GM19395 (cell line): ENCODE data around the gene TRAIP.
A peak's percentile ranks its signal among the peaks of the same experiment; 100 is the strongest.
"Not testable (repeated sequence)": the region's sequence is repeated elsewhere in the genome, so short reads cannot be mapped to it uniquely, and the experiment has no call there.

Experiments
- ATAC-seq: cut with Tn5 transposase; IDR thresholded peaks from one replicate; pipeline ENCODE4 v1.9.1; 2021; ENCODE audit warnings: mild to moderate bottlenecking, moderate library complexity; ENCODE audit not compliant: unreplicated experiment

Gene TRAIP

GRCh38 chr3:49793486-49794085 lies 62.8 kb downstream of the TRAIP start:
- no peak for ATAC-seq

GRCh38 chr3:49792371-49793150 lies 63.8 kb downstream of the TRAIP start:
- no peak for ATAC-seq

GRCh38 chr3:49791571-49791970 lies 64.8 kb downstream of the TRAIP start:
- no peak for ATAC-seq

GRCh38 chr3:49790626-49791411 lies 65.5 kb downstream of the TRAIP start:
- no peak for ATAC-seq

GRCh38 chr3:49788056-49788455 lies 68.3 kb downstream of the TRAIP start:
- ATAC-seq = no peak

GRCh38 chr3:49787536-49787935 lies 68.8 kb downstream of the TRAIP start:
- no peak for ATAC-seq

GRCh38 chr3:49787182-49787464 lies 69.2 kb downstream of the TRAIP start:
- no peak for ATAC-seq

- peak; percentile 98 for ATAC-seq
Measured at GRCh38 chr3:49786357-49787181, 69.8 kb downstream of the TRAIP start, which contains the start of gene IP6K1. IP6K1 (minus strand) TSS chr3:49786542; CDS start chr3:49748040, 38,502 bp downstream.

- ATAC-seq = peak; percentile 45
Measured at GRCh38 chr3:49785565-49786356, 70.6 kb downstream of the TRAIP start.

GRCh38 chr3:49782277-49782676 lies 74.1 kb downstream of the TRAIP start:
- not testable (repeated sequence) for ATAC-seq

GRCh38 chr3:49781415-49782199 lies 74.8 kb downstream of the TRAIP start:
- ATAC-seq = no peak

- ATAC-seq = not testable (repeated sequence)
Measured at GRCh38 chr3:49780975-49781365, 75.4 kb downstream of the TRAIP start.

- no peak for ATAC-seq
Measured at GRCh38 chr3:49780080-49780974, 76.0 kb downstream of the TRAIP start.

GRCh38 chr3:49779358-49780079 lies 76.8 kb downstream of the TRAIP start:
- no peak for ATAC-seq
